ENCODE data around the gene GAL3ST2. TPM values are rescaled to one million over a fixed set of nuclear protein-coding genes. Genes with fewer than 3 reads are reported as not detected.

Gene GAL3ST2
- total RNA-seq, 1 donor from 2014 or later, result not detected

GRCh38 chr2:241768850-241769249 is 7.8 kb upstream of the GAL3ST2 start:
- H3K27me3 Mint-ChIP-seq (ENCODE audit: low read depth, unreplicated experiment), result peaks cover 4% of the 10 kb centered on the region

GRCh38 chr2:241769819-241770184 is 6.8 kb upstream of the GAL3ST2 start:
- Mint-ChIP-seq H3K4me1 (ENCODE audit: low read depth, unreplicated experiment) (peaks cover 2% of the 10 kb centered on the region), H3K4me3 (ENCODE audit: unreplicated experiment) (no peak overlapping the region), H3K27ac (ENCODE audit: unreplicated experiment) (no peak overlapping the region), H3K36me3 (ENCODE audit: low read depth, unreplicated experiment) (peaks cover 5% of the 10 kb centered on the region), H3K27me3 (ENCODE audit: low read depth, unreplicated experiment) (peaks cover 4% of the 10 kb centered on the region), H3K9me3 (ENCODE audit: unreplicated experiment) (no peaks in the 10 kb centered on the region)
- Histone ChIP-seq H3K79me2 (ENCODE audit: insufficient read depth, low read length) (no peaks in the 10 kb centered on the region), H3K9me3 (ENCODE audit: insufficient read depth, low read depth, low read length) (no peaks in the 10 kb centered on the region), H3K4me1 (ENCODE audit: insufficient read depth, low read length) (peaks cover 3% of the 10 kb centered on the region), H3K9ac (ENCODE audit: low read length) (no peak overlapping the region), H4K20me1 (ENCODE audit: insufficient read depth, low read length) (no peaks in the 10 kb centered on the region), H3K4me2 (ENCODE audit: low read length) (no peak overlapping the region), H2AFZ (ENCODE audit: low read depth, low read length) (no peak overlapping the region), H3K36me3 (ENCODE audit: insufficient read depth, low read length) (no peaks in the 10 kb centered on the region), H3K4me3 (ENCODE audit: insufficient read depth, low read depth, low read length) (no peak overlapping the region), H3K27ac (ENCODE audit: low read depth, low read length) (no peak overlapping the region), H3K27me3 (ENCODE audit: insufficient read depth, low read length) (no peaks in the 10 kb centered on the region)
- FAIRE-seq, result no peak
- TF ChIP-seq EZH2 (IDR thresholded peaks at IDR 0.05; ENCODE audit: insufficient read depth, low read length) (no peak), CTCF (IDR thresholded peaks at IDR 0.05; ENCODE audit: insufficient read depth, low read depth, low read length) (no peak)
- no peak for DNase-seq (ENCODE audit: low read depth)

More at GRCh38 chr2:241768850-241769249, 7.8 kb upstream of the GAL3ST2 start:
- Mint-ChIP-seq H3K4me3 (ENCODE audit: unreplicated experiment) (no peak overlapping the region), H3K27ac (ENCODE audit: unreplicated experiment) (no peak overlapping the region), H3K9me3 (ENCODE audit: unreplicated experiment) (no peaks in the 10 kb centered on the region), H3K36me3 (ENCODE audit: low read depth, unreplicated experiment) (peaks cover 5% of the 10 kb centered on the region), H3K4me1 (ENCODE audit: low read depth, unreplicated experiment) (peaks cover 2% of the 10 kb centered on the region)
- Histone ChIP-seq H3K27me3 (ENCODE audit: insufficient read depth, low read length) (no peaks in the 10 kb centered on the region), H3K36me3 (ENCODE audit: insufficient read depth, low read length) (no peaks in the 10 kb centered on the region), H4K20me1 (ENCODE audit: insufficient read depth, low read length) (no peaks in the 10 kb centered on the region), H2AFZ (ENCODE audit: low read depth, low read length) (no peak overlapping the region), H3K9ac (ENCODE audit: low read length) (no peak overlapping the region), H3K9me3 (ENCODE audit: insufficient read depth, low read depth, low read length) (no peaks in the 10 kb centered on the region), H3K27ac (ENCODE audit: low read depth, low read length) (no peak overlapping the region), H3K4me2 (ENCODE audit: low read length) (no peak overlapping the region), H3K4me3 (ENCODE audit: insufficient read depth, low read depth, low read length) (no peak overlapping the region), H3K4me1 (ENCODE audit: insufficient read depth, low read length) (no peaks in the 10 kb centered on the region), H3K79me2 (ENCODE audit: insufficient read depth, low read length) (no peaks in the 10 kb centered on the region)
- FAIRE-seq, result no peak
- no peak for TF ChIP-seq EZH2 (IDR thresholded peaks at IDR 0.05; ENCODE audit: insufficient read depth, low read length)
- TF ChIP-seq CTCF (IDR thresholded peaks at IDR 0.05; ENCODE audit: insufficient read depth, low read depth, low read length), result no peak
- no peak for DNase-seq (ENCODE audit: low read depth)

- Histone ChIP-seq H4K20me1 (ENCODE audit: insufficient read depth, low read length) (no peaks in the 10 kb centered on the region), H3K36me3 (ENCODE audit: insufficient read depth, low read length) (no peaks in the 10 kb centered on the region), H3K27me3 (ENCODE audit: insufficient read depth, low read length) (no peaks in the 10 kb centered on the region), H2AFZ (ENCODE audit: low read depth, low read length) (no peak overlapping the region), H3K79me2 (ENCODE audit: insufficient read depth, low read length) (no peaks in the 10 kb centered on the region), H3K4me2 (ENCODE audit: low read length) (no peak overlapping the region), H3K9ac (ENCODE audit: low read length) (no peak overlapping the region), H3K9me3 (ENCODE audit: insufficient read depth, low read depth, low read length) (no peaks in the 10 kb centered on the region), H3K27ac (ENCODE audit: low read depth, low read length) (no peak overlapping the region), H3K4me1 (ENCODE audit: insufficient read depth, low read length) (peaks cover 7% of the 10 kb centered on the region), H3K4me3 (ENCODE audit: insufficient read depth, low read depth, low read length) (no peak overlapping the region)
- Mint-ChIP-seq H3K9me3 (ENCODE audit: unreplicated experiment) (no peaks in the 10 kb centered on the region), H3K4me1 (ENCODE audit: low read depth, unreplicated experiment) (peaks cover 2% of the 10 kb centered on the region), H3K4me3 (ENCODE audit: unreplicated experiment) (no peak overlapping the region), H3K27ac (ENCODE audit: unreplicated experiment) (no peak overlapping the region), H3K27me3 (ENCODE audit: low read depth, unreplicated experiment) (peaks cover 4% of the 10 kb centered on the region), H3K36me3 (ENCODE audit: low read depth, unreplicated experiment) (peaks cover 5% of the 10 kb centered on the region)
- TF ChIP-seq CTCF (IDR thresholded peaks at IDR 0.05; ENCODE audit: insufficient read depth, low read depth, low read length), result no peak
- TF ChIP-seq EZH2 (IDR thresholded peaks at IDR 0.05; ENCODE audit: insufficient read depth, low read length), result no peak
- FAIRE-seq, result no peak
- no peak for DNase-seq (ENCODE audit: low read depth)
Measured at GRCh38 chr2:241770185-241770935, 6.3 kb upstream of the GAL3ST2 start.
